ENCODE data around the gene RNU1-1.
A peak's percentile ranks its signal among the peaks of the same experiment; 100 is the strongest.
"Not testable (repeated sequence)": the region's sequence is repeated elsewhere in the genome, so short reads cannot be mapped to it uniquely, and the experiment has no call there.

Gene RNU1-1

DNA sequence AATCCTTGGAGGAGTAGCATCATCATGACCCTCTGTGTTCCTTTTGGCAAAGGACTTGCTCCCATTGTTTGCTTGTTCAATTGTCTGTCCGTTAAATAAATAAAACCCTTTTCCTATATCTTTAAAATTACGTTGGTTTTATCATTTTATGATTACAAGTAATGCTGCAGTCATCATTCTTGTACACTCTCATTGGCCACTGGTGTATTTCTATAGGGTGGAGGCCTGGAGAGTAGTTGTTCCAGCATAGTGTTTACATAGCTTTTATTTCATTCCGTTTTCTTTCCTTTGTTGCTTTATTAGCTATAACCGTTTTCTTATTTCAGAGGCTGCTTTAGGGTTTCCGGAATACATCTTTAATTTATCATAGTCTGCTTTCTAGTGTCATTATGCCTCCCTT lies 7.6 kb upstream of the RNU1-1 start:
- not testable (repeated sequence) for DNase-seq (ENCODE audit: low read depth in 2 of 2)

DNA sequence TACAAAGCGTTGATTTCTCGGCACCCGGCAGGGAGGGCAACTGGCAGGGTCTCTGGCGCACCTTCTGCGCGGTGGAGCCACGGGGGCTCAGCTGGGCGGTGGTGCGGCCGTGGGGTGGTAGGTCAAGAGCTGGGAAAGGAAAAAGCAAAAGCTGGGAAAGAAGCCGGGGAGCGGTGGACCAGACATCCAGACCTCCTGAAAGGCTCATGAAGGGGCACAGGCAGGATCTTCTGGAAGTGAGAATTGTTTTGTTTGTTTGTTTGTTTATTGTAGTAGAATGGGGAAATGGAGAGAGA lies 7.2 kb upstream of the RNU1-1 start:
- no peak for DNase-seq (ENCODE audit: low read depth in 2 of 2)

DNA sequence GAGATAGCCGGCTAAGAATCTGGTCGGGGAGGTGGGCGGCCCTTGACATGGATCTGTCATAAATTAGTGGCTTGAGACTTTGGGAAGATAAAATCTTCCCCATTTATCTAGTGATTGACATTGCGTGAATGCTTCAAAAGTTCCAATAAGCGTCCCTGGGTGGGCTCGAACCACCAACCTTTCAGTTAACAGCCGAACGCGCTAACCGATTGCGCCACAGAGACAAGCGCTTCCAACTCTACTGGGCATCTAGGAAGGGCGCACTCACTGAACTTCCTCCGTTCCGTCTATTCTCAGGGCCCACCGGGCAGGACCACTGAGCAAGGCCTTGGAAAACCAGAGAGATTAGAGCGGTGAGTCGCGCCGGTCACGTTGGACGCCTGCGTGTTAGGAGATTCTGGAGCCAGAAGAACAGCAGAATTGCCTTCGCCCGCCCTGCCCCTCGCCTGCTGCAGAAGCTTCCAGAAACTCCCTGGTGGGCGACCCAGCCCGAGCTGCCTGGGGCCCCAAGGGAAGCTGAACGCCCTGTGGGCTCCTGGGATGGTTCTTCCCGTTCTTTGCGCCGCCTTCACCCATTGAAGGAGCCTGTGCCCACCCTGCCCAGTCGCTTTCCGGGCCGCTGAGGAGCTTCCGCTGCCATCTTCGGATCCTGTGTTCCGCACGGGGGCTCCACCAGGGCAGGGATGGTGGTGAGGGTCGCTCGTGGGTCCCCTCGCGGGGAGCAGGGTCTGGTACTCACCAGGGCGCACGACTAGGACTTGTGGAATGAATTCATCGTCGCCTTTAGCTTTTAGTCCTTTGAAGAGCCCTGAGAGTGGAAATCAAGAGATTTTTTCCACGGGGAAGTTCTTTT lies 6.6 kb upstream of the RNU1-1 start:
- DNase-seq (ENCODE audit: low read depth in 2 of 2) = not testable (repeated sequence)

DNA sequence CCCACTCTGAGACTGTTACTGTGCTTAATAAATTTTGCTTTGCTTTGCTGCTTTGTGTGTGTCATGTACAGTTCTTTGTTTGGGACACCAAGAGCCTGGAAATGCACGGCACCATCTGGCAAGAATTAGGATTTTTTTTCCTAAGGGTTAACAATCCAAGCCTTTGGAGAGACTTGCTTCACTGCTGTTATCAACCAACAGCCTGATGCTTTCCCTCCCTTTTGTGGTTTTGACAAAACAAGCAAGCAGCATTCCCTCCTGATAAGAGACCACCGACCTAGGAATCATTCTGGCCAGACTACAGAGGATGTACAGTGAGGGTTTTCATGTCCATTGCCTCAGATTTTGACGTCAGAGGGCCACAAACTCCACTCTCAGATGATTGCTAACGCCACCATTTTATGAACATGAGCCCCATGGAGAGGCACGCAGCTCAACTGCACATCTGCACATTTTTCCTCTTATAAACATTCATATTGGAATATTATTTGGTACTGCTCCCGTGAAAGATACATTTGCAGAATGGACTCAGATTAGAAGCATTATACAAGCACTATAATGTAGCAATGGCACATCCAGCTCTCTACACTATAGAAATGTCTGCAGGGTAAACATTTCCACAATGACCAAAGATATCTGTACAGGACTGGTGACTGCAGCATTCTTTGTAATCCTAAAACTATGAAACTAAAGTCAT lies 5.3 kb upstream of the RNU1-1 start:
- DNase-seq (ENCODE audit: low read depth in 2 of 2) = not testable (repeated sequence)

DNA sequence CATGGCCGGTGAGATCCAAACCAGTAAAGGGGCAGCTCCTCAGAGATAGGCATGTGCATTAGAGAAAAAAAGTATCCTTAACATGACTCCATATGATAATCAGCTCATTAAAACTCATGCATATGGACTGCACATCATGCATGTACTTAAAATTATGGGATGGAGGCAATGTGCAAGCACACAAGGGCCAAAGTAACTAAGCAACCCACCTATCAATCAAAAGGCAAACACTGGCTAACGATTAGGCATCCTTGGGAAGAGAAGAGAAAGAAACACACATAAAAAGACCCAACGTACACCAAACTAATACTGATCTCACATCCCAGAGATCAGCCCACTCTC lies 4.8 kb upstream of the RNU1-1 start:
- not testable (repeated sequence) for DNase-seq (ENCODE audit: low read depth in 2 of 2)

DNA sequence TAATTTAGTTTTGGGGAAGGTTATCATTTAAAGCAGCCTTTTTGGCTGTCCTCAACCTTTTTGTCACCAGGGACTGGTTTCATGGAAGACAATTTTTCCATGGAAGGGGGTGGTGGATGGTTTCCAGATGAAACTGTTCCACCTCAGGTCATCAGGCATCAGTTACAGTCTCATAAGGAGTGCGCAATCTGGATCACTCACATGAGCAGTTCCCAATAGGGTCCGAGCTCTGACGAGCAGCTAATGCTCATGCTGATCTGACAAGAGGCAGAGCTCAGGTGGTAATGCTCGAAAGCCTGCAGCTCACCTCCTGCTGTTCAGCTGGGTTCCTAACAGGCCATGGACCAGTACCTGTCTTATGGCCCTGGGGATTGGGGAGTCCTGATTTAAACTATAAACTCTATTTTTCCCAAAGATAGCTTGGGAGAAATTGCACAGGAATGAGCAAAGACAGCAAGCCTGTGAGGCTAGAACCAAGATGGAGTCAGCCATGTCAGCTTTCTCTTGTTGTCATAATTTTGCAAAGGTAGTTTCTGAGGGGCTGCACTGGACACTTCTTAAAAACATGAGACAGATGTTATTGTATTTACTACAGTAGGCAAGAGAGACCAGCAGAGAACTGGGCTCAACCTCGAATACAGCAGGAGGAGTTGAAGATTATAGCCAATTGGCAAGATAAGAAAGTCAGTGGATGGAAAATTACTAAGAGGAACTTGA lies 2.8 kb upstream of the RNU1-1 start:
- not testable (repeated sequence) for DNase-seq (ENCODE audit: low read depth in 2 of 2)

DNA sequence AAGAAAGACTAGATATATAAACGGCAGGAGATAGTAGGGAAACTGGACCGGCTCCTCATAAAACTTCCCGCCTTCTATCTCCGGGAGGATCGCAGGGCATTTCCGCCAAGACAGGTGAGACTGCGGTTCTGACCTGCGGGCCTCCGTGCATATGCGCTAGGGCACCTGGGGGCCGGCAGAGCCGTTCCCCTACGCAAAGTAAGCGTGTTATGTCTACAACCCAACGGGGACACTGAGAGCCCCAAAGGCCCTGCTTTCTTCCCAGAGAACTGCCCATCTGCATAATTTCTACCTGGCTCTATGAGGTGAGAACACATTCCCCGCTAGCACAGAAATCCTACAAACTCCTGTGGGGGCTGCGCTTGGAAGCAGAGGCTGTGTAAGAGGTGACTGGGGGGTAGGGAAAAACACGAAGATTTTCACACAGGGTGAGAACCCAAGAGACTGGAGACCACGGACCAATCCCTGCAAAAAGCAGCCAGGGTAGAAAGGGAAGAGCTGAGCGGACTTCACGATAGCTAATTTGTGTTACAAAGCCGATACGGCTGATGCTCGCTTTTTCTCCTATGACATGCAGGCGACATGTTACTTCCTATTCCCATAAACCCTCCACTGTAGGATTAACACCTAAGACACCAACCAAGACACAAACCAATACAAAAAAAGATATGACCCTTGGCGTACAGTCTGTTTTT lies 526 bp downstream of the RNU1-1 start:
- peak; percentile 52 to 68 for DNase-seq (ENCODE audit: low read depth in 2 of 2)

DNA sequence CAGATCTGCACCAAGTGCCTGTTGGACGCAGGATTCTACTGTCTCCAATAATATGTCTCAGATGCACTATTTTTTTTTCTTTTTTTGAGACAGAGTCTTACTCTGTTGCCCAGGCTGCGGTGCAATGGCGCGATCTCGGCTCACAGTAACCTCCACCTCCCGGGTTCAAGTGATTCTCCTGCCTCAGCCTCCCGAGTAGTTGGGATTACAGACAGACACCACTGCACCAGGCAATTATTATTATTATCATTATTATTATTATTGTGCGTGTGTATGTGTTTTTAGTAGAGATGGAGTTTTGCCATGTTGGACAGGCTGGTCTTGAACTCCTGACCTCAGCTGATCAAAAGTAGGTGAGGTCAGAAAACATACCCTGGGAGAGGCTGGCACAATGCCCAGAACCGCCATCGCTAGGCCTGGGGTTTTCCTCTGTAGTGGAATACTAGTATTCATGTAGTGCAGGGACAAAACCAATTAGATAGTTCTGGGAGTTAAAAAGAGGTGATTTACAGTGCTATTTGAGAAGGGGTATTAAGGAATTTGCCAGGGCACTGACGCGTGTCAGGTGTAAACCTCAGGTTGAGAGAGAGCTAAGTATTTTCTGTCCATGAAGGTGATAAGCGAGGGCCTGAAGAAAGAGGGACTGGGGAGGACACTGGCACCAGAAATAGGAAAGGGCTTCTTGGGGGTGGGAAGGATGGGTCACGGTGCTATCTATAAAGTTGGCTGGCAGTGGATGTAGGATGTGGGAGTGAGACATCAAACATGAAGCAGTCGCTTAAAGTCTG lies 1.3 kb downstream of the RNU1-1 start:
- not testable (repeated sequence) for DNase-seq (ENCODE audit: low read depth in 2 of 2)

DNA sequence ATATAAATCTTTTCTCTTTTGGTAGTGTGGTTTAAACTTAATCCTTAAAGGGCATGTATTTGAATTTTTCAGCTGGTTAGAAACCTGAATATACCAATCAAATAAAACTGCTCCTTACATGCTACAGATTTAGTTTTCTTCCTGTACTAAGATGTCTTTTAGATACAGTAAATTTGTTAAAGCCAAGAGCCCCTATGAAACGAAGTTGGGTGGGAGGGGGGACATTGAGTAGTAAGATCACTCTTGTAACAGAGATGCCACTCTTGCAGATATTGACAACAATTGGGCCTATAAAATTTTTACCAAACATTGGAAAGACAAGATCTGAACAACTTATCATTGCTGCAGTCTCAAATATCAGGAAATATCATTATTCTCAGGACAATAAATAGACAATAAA lies 2.2 kb downstream of the RNU1-1 start:
- not testable (repeated sequence) for DNase-seq (ENCODE audit: low read depth in 2 of 2)

DNA sequence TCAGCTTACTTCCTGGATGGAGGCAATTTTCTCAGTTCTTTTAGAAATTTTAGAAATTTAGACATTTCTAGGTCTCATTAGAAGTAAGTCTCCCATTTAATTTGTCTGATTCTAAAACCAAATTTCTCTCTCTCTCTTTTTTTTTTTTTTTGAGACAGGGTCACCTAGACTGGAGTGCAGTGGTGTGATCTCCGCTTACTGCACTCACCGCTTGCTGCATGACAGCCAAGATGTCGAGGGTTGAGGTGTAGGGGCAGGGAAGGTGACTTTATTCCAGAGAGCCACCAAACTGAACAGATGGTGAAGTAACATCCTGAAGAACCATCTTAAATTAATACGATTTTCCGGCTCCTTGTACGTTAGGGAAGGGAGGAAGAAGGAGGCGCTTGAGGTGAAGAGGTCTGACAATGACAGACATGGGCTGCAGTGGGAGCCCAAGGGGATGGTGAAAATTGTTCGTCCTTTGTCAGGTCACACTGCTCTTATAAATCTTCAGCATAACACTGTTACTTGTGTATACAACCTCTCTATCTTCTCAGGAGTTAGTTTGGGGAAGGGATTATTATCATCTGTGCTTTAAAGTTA lies 5.1 kb downstream of the RNU1-1 start:
- DNase-seq (ENCODE audit: low read depth in 2 of 2) = not testable (repeated sequence)

DNA sequence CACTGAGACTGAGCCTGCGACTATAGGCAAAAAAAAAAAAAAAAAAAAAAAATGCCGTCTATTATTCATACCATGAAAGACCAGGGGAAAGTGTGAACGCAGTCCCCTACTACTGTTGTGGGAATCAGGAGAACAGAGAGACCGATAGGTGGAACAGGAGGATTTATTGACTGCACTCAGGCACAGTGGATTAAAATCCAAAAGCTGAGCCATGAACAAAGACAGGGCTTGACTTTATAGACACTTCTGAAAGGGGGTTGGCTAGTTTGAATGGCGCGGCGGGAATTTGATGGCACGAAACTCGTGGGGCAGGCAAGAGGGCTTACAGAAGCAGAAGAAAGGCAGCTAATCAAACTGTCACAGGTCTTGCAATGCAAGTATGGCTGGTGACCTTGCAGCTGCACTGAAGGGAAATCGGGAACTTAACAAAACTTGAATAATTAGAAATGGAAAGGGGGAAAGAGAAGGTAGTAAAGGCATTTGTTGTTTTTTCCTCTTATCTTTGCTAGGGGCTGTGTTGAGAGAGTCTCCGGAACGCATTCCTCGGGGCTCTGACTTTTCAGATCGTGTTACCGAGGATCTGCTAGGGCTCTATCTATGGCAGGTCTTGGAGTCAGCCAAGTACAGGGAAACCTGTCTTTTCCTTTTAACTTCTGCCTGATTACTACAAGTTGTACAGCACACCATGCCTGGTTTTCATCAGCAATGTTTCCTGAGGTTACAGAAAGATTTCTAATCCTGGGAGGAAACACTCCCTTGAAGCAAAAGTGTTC lies 7.5 kb downstream of the RNU1-1 start:
- not testable (repeated sequence) for DNase-seq (ENCODE audit: low read depth in 2 of 2)

DNA sequence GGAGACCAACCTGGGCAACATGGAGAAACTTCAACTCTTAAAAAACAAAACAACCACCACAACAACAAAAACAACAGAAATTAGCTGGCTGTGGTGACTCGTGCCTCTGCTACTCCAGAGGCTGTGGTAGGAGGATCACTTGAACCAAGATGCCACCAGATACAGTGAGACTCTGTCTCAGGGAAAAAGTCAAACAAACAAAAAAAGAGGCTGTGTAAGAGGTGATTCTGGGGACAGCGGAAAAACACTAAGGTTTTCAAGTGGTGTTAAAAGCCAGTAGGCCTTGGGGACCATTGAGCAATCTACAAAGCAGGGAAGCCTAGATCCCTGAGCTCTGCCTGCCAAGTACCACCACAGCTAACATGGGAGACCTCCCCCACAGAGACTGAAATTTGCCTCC lies 8.2 kb downstream of the RNU1-1 start:
- not testable (repeated sequence) for DNase-seq (ENCODE audit: low read depth in 2 of 2)

DNA sequence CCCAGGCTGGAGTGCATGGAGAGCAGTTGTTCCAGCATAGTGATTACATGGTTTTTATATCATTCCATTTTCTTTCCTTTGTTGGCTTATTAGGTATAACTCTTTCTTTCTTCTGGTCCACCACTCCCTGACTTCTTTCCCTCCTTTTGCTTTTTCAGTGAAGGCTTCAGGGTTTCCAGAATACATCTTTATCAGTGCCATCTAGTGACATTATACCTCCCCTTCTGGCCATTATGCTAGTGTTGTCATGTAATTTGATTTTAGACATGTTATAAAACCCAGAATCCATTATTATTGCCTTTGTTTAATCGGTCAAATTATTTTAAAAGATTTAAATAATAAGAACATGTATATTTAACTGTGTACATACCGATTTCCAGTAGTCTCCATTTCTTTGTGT lies 10.6 kb downstream of the RNU1-1 start:
- no peak for DNase-seq (ENCODE audit: low read depth in 2 of 2)

DNA sequence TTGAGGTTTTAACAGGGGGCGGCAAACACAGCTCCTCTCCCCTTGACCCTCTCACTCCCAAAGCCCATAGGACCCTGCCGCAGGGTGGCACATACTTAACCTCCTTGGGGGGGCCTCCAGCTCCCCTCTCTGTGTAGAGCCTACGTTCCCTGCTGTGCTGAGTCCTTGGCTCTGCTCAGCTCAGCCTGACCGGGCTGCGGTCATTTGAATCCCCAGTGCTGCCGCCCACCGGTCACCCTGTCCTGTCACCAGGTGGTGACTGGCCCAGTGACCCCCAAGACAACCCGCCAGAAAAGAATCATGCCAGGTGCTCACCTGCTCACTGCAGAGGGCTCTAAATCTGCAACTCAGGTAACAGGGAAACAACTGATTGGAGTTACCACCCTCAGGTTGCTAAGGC lies 12.6 kb downstream of the RNU1-1 start:
- DNase-seq (ENCODE audit: low read depth in 2 of 2) = not testable (repeated sequence)

DNA sequence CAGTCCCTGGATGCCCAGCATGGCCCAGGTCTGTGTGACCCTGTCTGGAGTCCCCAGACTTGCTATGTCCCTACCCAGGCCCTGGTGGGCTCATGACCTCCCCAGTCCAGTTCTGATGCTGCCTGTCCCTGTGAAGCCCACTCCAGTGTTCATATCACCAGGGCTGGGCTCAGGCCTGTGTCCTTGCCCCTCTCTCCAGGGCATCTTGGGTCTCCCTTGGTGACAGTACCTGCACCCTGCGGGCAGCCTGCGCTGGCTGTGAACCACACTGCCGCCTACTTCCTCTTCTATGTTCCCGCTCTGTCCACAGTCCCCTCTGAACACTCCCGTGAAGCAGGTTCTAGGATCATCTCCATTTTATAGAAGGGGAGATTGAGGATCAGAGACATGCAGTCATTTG lies 13.1 kb downstream of the RNU1-1 start:
- not testable (repeated sequence) for DNase-seq (ENCODE audit: low read depth in 2 of 2)

DNA sequence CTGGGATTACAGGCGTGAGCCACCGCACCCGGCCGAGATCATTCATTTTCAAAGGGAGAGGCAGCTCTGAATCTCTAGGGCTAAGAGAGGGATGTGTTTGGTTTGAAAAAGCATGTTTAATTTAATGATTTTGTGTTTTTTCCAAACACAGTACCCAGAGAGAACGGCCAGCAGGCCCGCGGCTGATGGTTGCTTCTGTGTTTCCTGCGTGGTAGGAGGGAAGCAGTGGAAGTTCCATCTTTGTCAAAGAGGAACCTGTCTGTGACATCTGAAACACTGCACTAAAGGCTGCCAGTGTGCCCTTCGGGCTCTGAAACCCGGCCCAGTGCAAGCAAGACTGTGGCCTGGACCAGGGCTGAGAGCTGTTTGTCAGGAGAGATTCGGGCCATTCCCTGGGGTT lies 13.6 kb downstream of the RNU1-1 start:
- DNase-seq (ENCODE audit: low read depth in 2 of 2) = not testable (repeated sequence)

DNA sequence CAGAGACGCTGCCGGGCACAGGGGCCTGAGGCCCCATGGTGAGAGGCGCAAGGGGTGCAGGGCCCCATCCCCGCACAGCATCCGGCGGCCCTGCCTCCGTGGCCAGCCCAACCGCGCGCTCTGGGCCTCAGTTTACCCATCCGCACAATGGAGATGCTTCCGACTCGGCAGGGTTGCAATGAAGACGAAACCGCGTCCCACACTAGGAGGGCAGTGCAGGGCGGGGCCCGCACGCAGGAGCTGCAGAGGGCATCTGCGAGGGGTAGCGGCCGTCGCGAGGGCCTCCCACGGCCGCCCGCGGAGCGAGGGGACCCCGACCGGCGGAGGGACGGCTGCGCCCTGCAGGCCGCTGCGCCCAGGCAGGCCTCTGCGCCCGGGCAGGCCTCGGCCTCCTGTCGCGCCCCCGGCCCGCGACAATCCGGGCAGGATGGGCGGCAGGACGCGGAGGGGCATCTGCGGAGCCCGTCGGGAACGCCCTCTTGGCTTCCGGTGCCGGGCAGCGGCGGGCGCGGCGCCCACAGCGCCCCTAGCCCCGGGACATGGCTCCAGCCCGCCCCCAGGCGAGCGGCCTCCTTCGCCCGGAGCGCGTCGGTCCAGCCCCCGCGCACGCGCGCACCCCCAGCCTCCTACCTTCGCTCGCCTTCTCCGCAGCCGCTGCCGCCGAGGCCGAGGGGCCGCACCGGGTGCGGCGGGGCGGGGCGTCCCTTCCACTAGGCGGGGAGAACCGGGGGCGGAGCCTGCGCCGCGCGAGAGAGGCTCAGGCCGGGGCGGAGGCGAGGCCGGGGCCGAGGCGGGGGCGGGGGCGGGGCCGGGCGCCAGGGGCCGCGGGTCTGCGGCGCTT lies 15.3 kb downstream of the RNU1-1 start:
- DNase-seq (ENCODE audit: low read depth in 2 of 2) = peak; percentile 74 to 82

DNA sequence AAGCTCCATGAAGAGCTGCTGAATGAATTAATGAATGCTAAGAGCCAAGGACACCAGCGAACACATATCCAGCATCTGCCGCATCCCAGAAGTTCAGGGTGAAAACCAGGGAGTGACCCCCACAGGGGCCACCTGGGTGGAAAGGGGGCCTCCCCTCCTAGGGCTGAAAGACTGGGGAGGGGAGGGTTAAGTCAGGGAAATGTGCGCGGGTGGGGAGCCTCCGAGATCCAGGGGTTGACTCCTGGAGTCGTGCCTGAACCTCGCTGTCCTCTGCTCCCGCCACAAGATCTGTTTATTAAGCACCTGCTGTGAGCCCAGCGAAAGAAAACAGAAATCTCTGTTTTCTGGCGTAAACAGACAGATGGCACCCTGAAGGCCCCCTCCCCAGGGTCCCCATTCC lies 16.0 kb downstream of the RNU1-1 start:
- DNase-seq (ENCODE audit: low read depth in 2 of 2) = not testable (repeated sequence)

DNA sequence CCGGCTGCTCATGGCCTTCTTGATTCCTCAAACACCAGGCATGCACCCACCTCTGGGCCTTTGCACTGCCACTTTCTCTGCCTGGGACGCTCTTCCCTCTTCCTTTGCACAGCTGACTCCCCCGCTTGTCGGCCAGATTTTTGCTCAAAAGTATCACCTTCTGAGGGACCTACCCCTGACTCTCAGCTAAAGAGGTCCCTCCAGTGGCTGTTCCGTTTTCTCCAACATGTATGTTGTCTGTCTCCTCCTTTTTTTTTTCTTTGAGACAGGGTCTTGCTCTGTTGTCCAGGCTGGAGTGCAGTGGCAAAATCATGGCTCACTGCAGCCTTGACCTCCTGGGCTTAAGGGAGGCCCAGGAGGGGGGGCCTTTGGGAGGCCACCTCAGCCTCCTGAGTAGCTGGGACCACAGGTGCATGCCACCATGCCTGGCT lies 16.6 kb downstream of the RNU1-1 start:
- DNase-seq (ENCODE audit: low read depth in 2 of 2) = not testable (repeated sequence)

Measured in activated CD4-positive, alpha-beta T cell treated with anti-CD3 and anti-CD28 coated beads for 24 hours (primary cell).